Measurements from ENCODE around the gene TNFRSF18. TPM values are rescaled to one million over a fixed set of nuclear protein-coding genes. Genes with fewer than 3 reads are reported as not detected.

The TNFRSF18 gene
- total and polyA plus RNA-seq, 10 of the 15 experiments (the other 5 are each of a cell fraction or from before 2014, with no cell fraction given) = 0.18 to 7.5 (median 1.5) TPM; not detected in 1

- no peak overlapping the region for H2AFZ ChIP-seq (ENCODE audit: control insufficient read depth, low read depth, low read length)
- no peaks in the 10 kb centered on the region for H3K27me3 ChIP-seq (replicated peaks in 1 of 2; ENCODE audit: control insufficient read depth in 2 of 2, insufficient read depth in 2 of 2, low read length in 1 of 2)
- WGBS (ENCODE audit: insufficient coverage, insufficient replicate concordance, low lambda C conversion rate, missing lambda C conversion rate) = 96% methylated on average over 50 of the region's 50 CpGs
- H3K4me1 ChIP-seq (ENCODE audit: control insufficient read depth, insufficient read depth, low read length) = peaks cover 12% of the 10 kb centered on the region
- ChIA-PET CTCF (no interaction called here), POLR2A (no interaction called here), RAD21 (ENCODE audit: unreplicated experiment) (no interaction called here), SMC1A (ENCODE audit: uncharacterized antibody, unreplicated experiment) (interaction anchor here (1.0 kb wide), 1 partner anchor 18 kb away, joined by 5 read pairs; no protein-coding TSS in a partner anchor)
- FAIRE-seq = no peak
- no peak overlapping the region for H3K4me2 ChIP-seq (ENCODE audit: control insufficient read depth, insufficient read depth)
- H3K79me2 ChIP-seq (ENCODE audit: control insufficient read depth, insufficient read depth, low read length) = no peaks in the 10 kb centered on the region
- no peak overlapping the region for H3K9ac ChIP-seq (ENCODE audit: control insufficient read depth, insufficient read depth, low read length)
- H3K9me3 ChIP-seq (replicated peaks; ENCODE audit: control insufficient read depth, insufficient read depth, low read length) = no peaks in the 10 kb centered on the region
- H3K4me3 ChIP-seq = no peak overlapping the region
- no peak overlapping the region for H3K27ac ChIP-seq (ENCODE audit: control insufficient read depth, insufficient read depth)
- no peak for DNase-seq (ENCODE audit: low read depth, low spot score)
- TF ChIP-seq ZZZ3 (IDR thresholded peaks at IDR 0.05; ENCODE audit: control insufficient read depth, insufficient read length, low read depth) (no peak), PAX5 (IDR thresholded peaks at IDR 0.05; ENCODE audit: borderline replicate concordance, low read depth, low read length) (no peak), NFYB (IDR thresholded peaks at IDR 0.05; ENCODE audit: insufficient read depth, low read depth, low read length) (no peak)
- BruUV-seq (replicated peaks) = no TSS peak
- in situ Hi-C loops (cut with MboI) (loop anchor here (5.0 kb wide), 1 partner anchor 137 kb away; the partner anchor contains the start of gene C1orf159), intact Hi-C loops (cut with micrococcal nuclease; ENCODE audit: unreplicated experiment) (no loop called here)
- peaks cover 3 to 10% of the 10 kb centered on the region in 2 experiments; a peak in 3 of 4 replicates for H3K36me3 ChIP-seq (ENCODE audit: control insufficient read depth in 2 of 2, insufficient read depth in 2 of 2, low read length in 1 of 2)
- ATAC-seq = no peak
- H4K20me1 ChIP-seq (ENCODE audit: control insufficient read depth, insufficient read depth) = no peaks in the 10 kb centered on the region
These were observed 47.7 kb upstream of the TNFRSF18 start for GRCh38 chr1:1253972-1254666.

- ChIA-PET POLR2A (no interaction called here), RAD21 (ENCODE audit: unreplicated experiment) (interaction anchor here (4.0 kb wide), 1 partner anchor 133 kb away, joined by 92 read pairs; no protein-coding TSS in a partner anchor), SMC1A (ENCODE audit: uncharacterized antibody, unreplicated experiment) (no interaction called here), CTCF (interaction anchor here (4.0 kb wide), 1 partner anchor 131 kb away, joined by 100 read pairs; no protein-coding TSS in a partner anchor)
- no peaks in the 10 kb centered on the region for H3K9me3 ChIP-seq (replicated peaks; ENCODE audit: control insufficient read depth, insufficient read depth, low read length)
- H3K4me1 ChIP-seq (ENCODE audit: control insufficient read depth, insufficient read depth, low read length) = peaks cover 12% of the 10 kb centered on the region
- intact Hi-C loops (cut with micrococcal nuclease; ENCODE audit: unreplicated experiment) (no loop called here), in situ Hi-C loops (cut with MboI) (loop anchor here (5.0 kb wide), 1 partner anchor 136 kb away; the partner anchor contains the start of gene C1orf159)
- no peaks in the 10 kb centered on the region for H3K79me2 ChIP-seq (ENCODE audit: control insufficient read depth, insufficient read depth, low read length)
- no peaks in the 10 kb centered on the region for H3K27me3 ChIP-seq (replicated peaks in 1 of 2; ENCODE audit: control insufficient read depth in 2 of 2, insufficient read depth in 2 of 2, low read length in 1 of 2)
- BruUV-seq (replicated peaks) = no TSS peak
- no peak overlapping the region for H2AFZ ChIP-seq (ENCODE audit: control insufficient read depth, low read depth, low read length)
- FAIRE-seq (no peak), DNase-seq (ENCODE audit: low read depth, low spot score) (no peak), ATAC-seq (no peak)
- H3K27ac ChIP-seq (ENCODE audit: control insufficient read depth, insufficient read depth) = no peak overlapping the region
- no peak overlapping the region for H3K4me3 ChIP-seq
- peaks cover 3 to 9% of the 10 kb centered on the region in 2 experiments; a peak in 3 of 4 replicates for H3K36me3 ChIP-seq (ENCODE audit: control insufficient read depth in 2 of 2, insufficient read depth in 2 of 2, low read length in 1 of 2)
- WGBS (ENCODE audit: insufficient coverage, insufficient replicate concordance, low lambda C conversion rate, missing lambda C conversion rate) = 93% methylated on average over 12 of the region's 12 CpGs
- H4K20me1 ChIP-seq (ENCODE audit: control insufficient read depth, insufficient read depth) = no peaks in the 10 kb centered on the region
- no peak overlapping the region for H3K9ac ChIP-seq (ENCODE audit: control insufficient read depth, insufficient read depth, low read length)
- no peak overlapping the region for H3K4me2 ChIP-seq (ENCODE audit: control insufficient read depth, insufficient read depth)
- TF ChIP-seq BACH1 (IDR thresholded peaks at IDR 0.05; ENCODE audit: borderline replicate concordance) = no peak
- no peak for TF ChIP-seq CHD2 (IDR thresholded peaks at IDR 0.05; ENCODE audit: borderline replicate concordance, low read depth, low read length)
- no peak for TF ChIP-seq EP300 (IDR thresholded peaks at IDR 0.05; ENCODE audit: borderline replicate concordance in 1 of 2, control insufficient read depth in 1 of 2, low read depth in 2 of 2, low read length in 2 of 2)
- TF ChIP-seq TCF12 (IDR thresholded peaks at IDR 0.05; ENCODE audit: low read depth, low read length) = no peak
- TF ChIP-seq JUNB (IDR thresholded peaks at IDR 0.05) = no peak
- no peak for TF ChIP-seq MYB (IDR thresholded peaks at IDR 0.05; ENCODE audit: borderline replicate concordance, low read depth, low read length)
- no peak for TF ChIP-seq FOS (IDR thresholded peaks at IDR 0.05; ENCODE audit: borderline replicate concordance, extremely low read depth, insufficient read length)
- no peak for TF ChIP-seq KAT2A (conservative IDR thresholded peaks at IDR 0.05; ENCODE audit: control insufficient read depth, low read depth, low read length)
- no peak for TF ChIP-seq NR2F1 (conservative IDR thresholded peaks at IDR 0.05)
- no peak for TF ChIP-seq HSF1 (IDR thresholded peaks at IDR 0.05; ENCODE audit: low read depth, low read length)
- TF ChIP-seq ZBED1 (IDR thresholded peaks at IDR 0.05; ENCODE audit: borderline replicate concordance) = no peak
- no peak for TF ChIP-seq NBN (IDR thresholded peaks at IDR 0.05)
- TF ChIP-seq ATF3 (IDR thresholded peaks at IDR 0.05; ENCODE audit: borderline replicate concordance, extremely low read depth, low read depth, low read length) = no peak
- no peak for TF ChIP-seq CBFB (IDR thresholded peaks at IDR 0.05; ENCODE audit: low read depth)
These were observed 46.9 kb upstream of the TNFRSF18 start for GRCh38 chr1:1253314-1253713.
